Keratinocyte (primary cell): Measurements from ENCODE around the gene JMJD1C. TPM values are rescaled to one million over a fixed set of nuclear protein-coding genes. Genes with fewer than 3 reads are reported as not detected.

Experiments
- DNase-seq: peaks from one replicate; pipeline ENCODE4 v3.0.0-alpha.2; 2011; ENCODE audit warnings: low read depth, missing footprints, low spot score
- FAIRE-seq: peaks from 2 replicates; lab custom pipeline; 2011; peaks lifted over from hg19 to GRCh38; lab: Jason Lieb, UNC
- H2AFZ ChIP-seq: 2 replicates; pipeline ENCODE4 v1.6.0; 2012; ENCODE audit warnings: low read length, control low read depth, inconsistent platforms; ENCODE audit not compliant: control insufficient read depth
- H3K27ac ChIP-seq: 2 replicates; pipeline ENCODE4 v1.5.1; 2011; ENCODE audit warnings: low read length; ENCODE audit not compliant: control insufficient read depth, insufficient read depth
- H3K27me3 ChIP-seq: 3 replicates; pipeline ENCODE4 v1.6.0; 2011; ENCODE audit warnings: low read length; ENCODE audit not compliant: control insufficient read depth, insufficient read depth; ENCODE audit errors: extremely low read depth
- H3K36me3 ChIP-seq, 2 experiments: 2 replicates in 1 of 2; 3 replicates in 1 of 2; pipeline ENCODE4 v1.5.1; 2011; ENCODE audit warnings: low read length in 2 of 2, mild to moderate bottlenecking in 1 of 2; ENCODE audit not compliant: control insufficient read depth in 2 of 2, insufficient read depth in 2 of 2; ENCODE audit errors: extremely low read depth in 1 of 2
- H3K4me1 ChIP-seq: 3 replicates; pipeline ENCODE4 v1.5.1; 2011; ENCODE audit warnings: low read length; ENCODE audit not compliant: control insufficient read depth, insufficient read depth; ENCODE audit errors: extremely low read depth
- H3K4me2 ChIP-seq: 3 replicates; pipeline ENCODE4 v1.6.0; 2011; ENCODE audit warnings: low read depth, low read length; ENCODE audit not compliant: control insufficient read depth, insufficient read depth; ENCODE audit errors: extremely low read depth
- H3K4me3 ChIP-seq, 3 experiments: fragments of 200-600 bp in 1 of 3; sonication (generic) in 1 of 3; 2 replicates in 2 of 3; 3 replicates in 1 of 3; pipeline ENCODE4 v1.5.1; 2011 to 2016; ENCODE audit warnings: low read length in 3 of 3, mild to moderate bottlenecking in 3 of 3, control low read depth in 2 of 3, inconsistent platforms in 1 of 3, low read depth in 1 of 3, mixed read lengths in 1 of 3, mixed run types in 1 of 3, moderate library complexity in 1 of 3; ENCODE audit not compliant: control insufficient read depth in 2 of 3, insufficient read depth in 2 of 3; ENCODE audit errors: extremely low read depth in 1 of 3
- H3K79me2 ChIP-seq: 2 replicates; pipeline ENCODE4 v1.6.0; 2012; ENCODE audit warnings: low read length; ENCODE audit not compliant: control insufficient read depth, insufficient read depth
- H3K9ac ChIP-seq: 3 replicates; pipeline ENCODE4 v1.6.0; 2011; ENCODE audit warnings: low read length; ENCODE audit not compliant: control insufficient read depth, insufficient read depth; ENCODE audit errors: extremely low read depth
- H3K9me1 ChIP-seq: 3 replicates; pipeline ENCODE4 v1.6.0; 2011; ENCODE audit warnings: low read length; ENCODE audit not compliant: control insufficient read depth, insufficient read depth; ENCODE audit errors: extremely low read depth
- H3K9me3 ChIP-seq: 2 replicates; pipeline ENCODE4 v1.5.1; 2012; ENCODE audit warnings: low read depth, low read length; ENCODE audit not compliant: control insufficient read depth
- H4K20me1 ChIP-seq: 3 replicates; pipeline ENCODE4 v1.6.0; 2011; ENCODE audit warnings: low read length; ENCODE audit not compliant: control insufficient read depth, insufficient read depth; ENCODE audit errors: extremely low read depth
- CTCF ChIP-seq, 3 experiments: IDR thresholded peaks in 1 of 3; conservative IDR thresholded peaks in 1 of 3; optimal IDR thresholded peaks in 1 of 3; 2 replicates in 2 of 3; 3 replicates in 1 of 3; pipeline versions ENCODE3 to v1.5.1; 2011; ENCODE audit warnings: low read length in 3 of 3, mild to moderate bottlenecking in 3 of 3, moderate library complexity in 2 of 3, control low read depth in 1 of 3, inconsistent platforms in 1 of 3; ENCODE audit not compliant: insufficient read depth in 2 of 3; ENCODE audit errors: extremely low read depth in 1 of 3
- EZH2 ChIP-seq: IDR thresholded peaks from one replicate; pipeline ENCODE4 v1.6.1; 2012; ENCODE audit warnings: inconsistent platforms, mild to moderate bottlenecking, low read length, moderate library complexity
- dilution Hi-C: fragments of 300-500 bp; cut with MboI; formaldehyde crosslinking; loops from one replicate; pipeline ENCODE4 v1.7.0; 2020; ENCODE audit warnings: low sequenced_read_pairs; ENCODE audit not compliant: extremely low pct_ligation_motif_present
- polyA plus RNA-seq, 5 experiments: library from polyadenylated mRNA; depleted of rRNA in 3 of 5; stranded (reverse) in 3 of 5; stranded (forward) in 1 of 5; unstranded in 1 of 5; fragments of >200 nt; gene quantifications; 1 replicate in 1 of 5; 2 replicates in 3 of 5; 3 replicates in 1 of 5; pipeline versions ENCODE4 v1.2.1 to v1.2.3, GENCODE V29; 2011 to 2012; ENCODE audit warnings: missing spikeins in 2 of 5, low read depth in 1 of 5, low replicate concordance in 1 of 5

The JMJD1C gene
- polyA plus RNA-seq, 1 donor (not counting 4 experiments of a cell fraction or from before 2014, with no cell fraction given): 38.2 TPM

DNA sequence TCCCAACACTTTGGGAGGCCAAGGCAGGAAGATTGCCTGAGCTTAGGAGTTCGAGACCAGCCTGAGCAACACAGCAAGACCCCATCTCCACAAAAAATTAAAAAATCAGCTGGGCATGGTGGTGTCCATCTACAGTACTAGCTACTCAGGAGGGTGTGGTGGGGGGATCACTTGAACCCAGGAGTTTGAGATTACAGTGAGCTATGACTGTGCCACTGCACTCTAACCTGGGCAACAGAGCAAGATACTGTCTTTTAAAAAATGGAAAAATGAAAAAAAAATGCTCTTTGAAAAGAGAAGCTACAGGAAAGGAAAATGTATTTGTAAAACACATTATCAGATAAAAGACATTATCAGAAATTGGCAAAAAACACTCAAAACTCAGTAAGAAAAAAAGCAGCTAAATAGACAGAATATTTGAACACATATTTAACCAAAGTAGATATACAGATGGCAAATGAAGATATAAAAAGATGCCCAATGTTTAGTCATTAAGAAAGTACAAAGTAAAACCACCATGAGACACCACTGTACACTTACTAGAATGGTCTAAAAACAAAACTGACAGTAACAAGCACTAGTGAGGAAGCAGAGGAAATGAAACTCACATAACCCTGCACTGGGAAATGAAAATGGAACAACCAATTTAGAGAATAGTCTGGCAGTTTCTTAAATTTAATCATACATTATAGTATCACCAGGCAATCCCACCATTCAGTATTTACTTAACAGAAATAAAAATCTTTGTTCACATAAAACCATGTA lies 292.1 kb downstream of the JMJD1C start:
- dilution Hi-C loops: no loop called here
- H3K9me1 ChIP-seq: no peaks in the 10 kb centered on the region
- no peak overlapping the region for H2AFZ ChIP-seq
- no peak overlapping the region for H3K9ac ChIP-seq
- no peaks in the 10 kb centered on the region for H3K4me1 ChIP-seq
- H4K20me1 ChIP-seq: no peaks in the 10 kb centered on the region
- no peak overlapping the region for H3K27ac ChIP-seq
- H3K27me3 ChIP-seq: no peaks in the 10 kb centered on the region
- H3K4me2 ChIP-seq: no peak overlapping the region
- H3K9me3 ChIP-seq: no peaks in the 10 kb centered on the region
- no peak for TF ChIP-seq EZH2
- TF ChIP-seq CTCF (optimal IDR thresholded peaks at IDR 0.05 in 1 of 3, IDR thresholded peaks at IDR 0.05 in 1 of 3, conservative IDR thresholded peaks at IDR 0.05 in 1 of 3; ENCODE audit: extremely low read depth in 1 of 3, insufficient read depth in 2 of 3, low read length in 3 of 3): no peak
- no peak overlapping the region for H3K4me3 ChIP-seq
- no peaks in the 10 kb centered on the region for H3K79me2 ChIP-seq
- DNase-seq (no peak), FAIRE-seq (no peak)
- peaks cover 6 to 26% of the 10 kb centered on the region in 2 experiments for H3K36me3 ChIP-seq

- Histone ChIP-seq H3K4me3 (no peak overlapping the region), H3K9me1 (no peaks in the 10 kb centered on the region), H4K20me1 (no peaks in the 10 kb centered on the region), H2AFZ (no peak overlapping the region), H3K27me3 (no peaks in the 10 kb centered on the region), H3K4me1 (no peaks in the 10 kb centered on the region), H3K9ac (no peak overlapping the region), H3K9me3 (no peaks in the 10 kb centered on the region), H3K4me2 (no peak overlapping the region), H3K79me2 (no peaks in the 10 kb centered on the region), H3K36me3 (peaks cover 6 to 16% of the 10 kb centered on the region in 2 experiments), H3K27ac (no peak overlapping the region)
- DNase-seq (no peak), FAIRE-seq (no peak)
- no peak for TF ChIP-seq EZH2
- TF ChIP-seq CTCF (optimal IDR thresholded peaks at IDR 0.05 in 1 of 3, IDR thresholded peaks at IDR 0.05 in 1 of 3, conservative IDR thresholded peaks at IDR 0.05 in 1 of 3; ENCODE audit: extremely low read depth in 1 of 3, insufficient read depth in 2 of 3, low read length in 3 of 3): no peak
- dilution Hi-C loops: no loop called here
Measured at GRCh38 chr10:63171926-63172325, 293.9 kb downstream of the JMJD1C start.
